Cerebellar cortex (tissue), 1 donor: ENCODE measurements around the gene RNF123.

Source experiments
- DNase-seq: peaks from one replicate; pipeline ENCODE4 v3.0.0-alpha.2; 2015; ENCODE audit warnings: low spot score

Gene RNF123

DNA sequence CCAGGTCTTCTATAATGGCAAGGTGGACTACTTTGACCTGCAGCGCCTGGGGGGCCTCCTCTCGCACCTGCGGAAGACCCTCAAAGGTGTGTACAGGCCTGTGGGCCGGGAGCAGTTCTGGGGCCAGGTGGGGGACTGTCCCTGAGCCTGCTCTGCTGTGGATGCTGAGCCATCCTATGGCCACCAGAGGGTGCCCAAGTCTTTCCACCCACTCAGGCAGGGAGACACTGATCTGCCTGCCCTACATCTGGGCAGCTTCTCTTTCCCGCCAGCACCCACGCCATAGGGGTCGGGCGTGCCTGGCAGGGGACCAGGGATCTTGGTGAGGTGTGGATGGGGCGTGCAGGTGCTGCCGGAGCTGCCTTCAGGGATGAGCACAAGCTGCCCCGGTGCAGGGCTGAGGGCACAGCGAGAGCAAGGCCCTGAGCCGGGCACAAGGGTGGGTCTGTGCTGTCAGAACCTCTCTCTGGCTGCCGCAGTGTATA is 14.1 kb downstream of the RNF123 start:
- DNase-seq, result peak; percentile 63

DNA sequence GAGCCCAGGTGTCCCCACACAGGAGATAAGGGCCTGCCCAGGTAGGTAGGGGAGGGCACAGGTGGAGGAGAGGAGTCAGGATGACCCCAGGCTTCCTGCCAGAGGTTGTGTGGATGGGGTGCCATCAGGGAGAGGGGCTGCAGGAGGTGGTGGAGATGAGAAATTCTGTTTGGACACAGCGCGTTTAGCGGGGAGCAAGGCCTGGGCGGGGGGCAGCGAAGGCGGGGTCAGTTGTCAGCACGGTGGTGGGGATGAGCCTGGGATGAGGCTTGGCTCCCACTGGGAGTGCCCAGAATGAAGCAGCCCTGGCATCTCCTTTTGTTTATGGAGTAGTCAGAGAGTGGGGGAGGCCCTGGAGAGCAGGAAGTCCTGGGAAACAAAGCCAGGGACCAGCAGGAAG is 14.6 kb downstream of the RNF123 start:
- no peak for DNase-seq

DNA sequence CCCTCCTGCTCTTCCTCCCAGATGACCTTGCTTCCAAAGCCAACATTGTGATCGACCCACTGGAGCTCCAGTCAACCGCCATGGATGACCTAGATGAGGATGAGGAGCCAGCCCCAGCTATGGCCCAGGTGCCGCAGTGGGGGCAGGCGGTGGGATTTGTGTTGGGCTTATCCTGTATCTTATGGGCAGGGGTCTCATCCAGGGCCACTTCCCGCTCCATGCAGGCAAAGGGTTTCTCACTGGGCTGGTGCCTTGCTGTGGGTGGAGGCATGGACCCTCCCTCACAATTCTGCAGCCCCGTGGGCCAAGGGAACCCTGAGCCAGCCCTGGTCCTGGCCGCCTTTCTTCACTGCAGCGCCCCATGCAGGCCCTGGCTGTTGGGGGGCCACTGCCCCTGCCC is 15.3 kb downstream of the RNF123 start:
- DNase-seq, result no peak

DNA sequence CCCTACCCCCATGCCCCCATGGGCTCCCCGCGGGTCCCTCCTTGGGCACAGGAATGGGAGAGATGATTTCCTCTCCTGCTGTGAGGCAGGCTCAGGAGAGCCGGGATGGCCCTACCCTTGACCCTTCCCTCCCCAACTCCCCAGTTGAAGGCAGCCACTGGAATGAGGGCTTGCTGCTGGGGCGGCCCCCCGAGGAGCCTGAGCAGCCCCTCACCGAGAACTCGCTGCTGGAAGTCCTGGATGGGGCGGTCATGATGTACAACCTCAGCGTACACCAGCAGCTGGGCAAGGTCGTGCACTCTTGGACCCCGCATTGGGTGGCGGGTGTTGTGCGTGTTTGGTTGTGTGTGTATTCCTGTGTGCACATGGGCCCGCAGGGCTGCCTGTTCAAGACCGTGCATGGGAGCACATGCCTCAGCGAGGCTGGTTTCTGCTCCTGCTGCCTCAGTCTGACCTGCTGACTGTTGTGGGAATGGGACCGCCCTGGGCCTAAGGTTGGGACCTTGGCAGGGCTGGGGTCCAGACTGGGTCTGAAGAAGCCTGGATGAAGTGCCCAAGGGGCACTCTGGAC is 16.1 kb downstream of the RNF123 start:
- no peak for DNase-seq

DNA sequence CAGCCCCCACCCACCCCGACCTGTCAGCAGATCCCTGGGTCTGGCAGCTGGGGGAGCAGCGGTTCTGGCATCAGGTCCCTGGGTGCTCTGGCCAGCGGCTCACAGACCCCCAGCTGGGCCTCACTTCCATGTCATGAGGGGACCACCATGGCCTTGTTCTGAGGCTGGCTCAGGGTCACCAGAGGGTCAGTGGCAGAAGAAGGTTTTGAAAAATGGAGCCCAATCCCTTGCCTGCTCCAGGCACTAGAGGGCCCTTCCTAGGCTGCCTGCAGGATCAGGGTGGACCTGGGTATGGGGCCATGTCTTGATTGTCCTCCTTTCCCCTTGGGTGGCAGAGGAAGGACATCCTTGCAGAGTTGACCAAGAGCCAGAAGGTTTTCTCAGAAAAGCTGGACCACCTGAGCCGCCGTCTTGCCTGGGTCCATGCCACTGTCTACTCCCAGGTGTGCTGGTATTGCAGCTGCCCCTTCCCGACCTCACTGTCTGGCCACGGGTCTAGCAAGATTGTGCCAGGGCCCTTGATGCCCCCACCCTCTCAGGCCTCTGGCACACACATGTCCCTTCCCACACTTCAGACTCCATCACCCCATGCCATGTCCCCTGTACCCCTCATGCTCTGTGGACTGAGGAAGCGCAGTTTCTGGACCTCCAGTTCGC is 17.2 kb downstream of the RNF123 start:
- DNase-seq, result no peak

DNA sequence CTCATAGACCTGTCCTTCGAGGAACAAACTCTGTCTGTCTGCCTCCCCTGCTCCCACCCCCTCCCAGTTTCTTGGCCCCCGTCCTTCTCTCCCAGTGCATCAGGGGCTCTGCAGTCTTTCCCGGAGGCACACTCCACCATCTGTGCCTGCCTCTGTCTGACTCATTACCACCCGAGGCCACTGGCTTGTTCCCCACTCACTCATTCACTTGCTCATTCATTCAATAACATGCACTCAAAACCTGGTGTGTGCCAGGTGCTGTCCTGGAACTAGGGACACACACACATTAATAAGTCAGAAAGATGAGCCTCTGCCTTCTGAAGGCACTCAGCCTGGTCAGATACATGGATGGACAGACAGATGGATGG is 17.7 kb downstream of the RNF123 start:
- no peak for DNase-seq

DNA sequence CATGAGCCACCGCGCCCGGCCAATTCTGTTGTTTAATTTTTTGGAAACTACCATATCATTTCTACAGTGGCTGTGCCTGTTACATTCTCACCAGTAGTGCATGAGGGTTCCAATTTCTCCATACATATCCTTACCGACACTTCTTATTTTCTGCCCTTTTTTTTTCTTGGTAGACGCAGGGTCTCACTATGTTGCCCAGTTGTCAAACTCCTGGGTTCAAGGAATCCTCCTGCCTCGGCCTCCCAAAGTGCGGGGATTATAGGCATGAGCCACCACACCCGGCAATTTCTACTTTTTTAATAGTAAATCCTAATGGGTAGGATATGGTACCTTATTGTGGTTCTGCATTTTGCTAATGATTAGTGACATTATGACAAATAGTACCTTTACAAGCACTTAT is 20.5 kb downstream of the RNF123 start:
- DNase-seq, result no peak

DNA sequence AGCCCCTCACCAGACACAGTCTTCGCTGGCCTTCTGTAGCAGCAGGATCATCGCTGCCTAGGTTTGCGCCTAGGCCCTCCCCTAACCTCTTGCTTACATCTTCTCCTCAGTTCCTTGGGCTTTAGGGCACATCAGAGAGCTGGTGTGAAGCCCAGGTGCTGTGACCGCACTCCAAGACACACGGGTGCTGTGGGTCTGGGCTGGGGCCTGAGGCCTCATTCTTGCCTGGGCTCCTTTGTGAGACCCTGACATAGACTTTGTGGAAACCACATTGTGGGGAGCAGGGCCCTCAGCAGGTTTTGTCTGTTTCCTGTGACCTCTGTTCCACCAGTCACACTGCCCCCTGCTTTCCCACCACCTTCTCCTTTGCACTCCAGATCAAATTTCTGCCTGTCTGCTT is 22.1 kb downstream of the RNF123 start:
- no peak for DNase-seq

DNA sequence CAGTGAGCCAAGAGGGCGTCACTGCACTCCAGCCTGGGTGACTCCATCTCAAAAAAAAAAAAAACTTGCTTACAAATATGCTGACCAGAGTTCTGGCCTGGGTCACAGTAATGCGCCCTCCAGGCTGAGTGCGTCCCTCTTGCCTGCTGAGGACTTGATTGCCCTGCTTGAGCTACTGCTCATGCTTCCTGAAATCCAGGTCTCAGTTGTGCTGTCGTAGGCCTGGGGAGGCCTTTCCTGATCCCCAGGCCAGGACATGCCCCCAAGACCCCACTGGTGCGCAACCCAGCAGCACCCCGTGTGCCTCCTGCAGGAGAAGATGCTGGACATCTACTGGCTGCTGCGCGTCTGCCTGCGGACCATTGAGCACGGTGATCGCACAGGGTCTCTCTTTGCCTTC is 22.8 kb downstream of the RNF123 start:
- DNase-seq, result no peak

DNA sequence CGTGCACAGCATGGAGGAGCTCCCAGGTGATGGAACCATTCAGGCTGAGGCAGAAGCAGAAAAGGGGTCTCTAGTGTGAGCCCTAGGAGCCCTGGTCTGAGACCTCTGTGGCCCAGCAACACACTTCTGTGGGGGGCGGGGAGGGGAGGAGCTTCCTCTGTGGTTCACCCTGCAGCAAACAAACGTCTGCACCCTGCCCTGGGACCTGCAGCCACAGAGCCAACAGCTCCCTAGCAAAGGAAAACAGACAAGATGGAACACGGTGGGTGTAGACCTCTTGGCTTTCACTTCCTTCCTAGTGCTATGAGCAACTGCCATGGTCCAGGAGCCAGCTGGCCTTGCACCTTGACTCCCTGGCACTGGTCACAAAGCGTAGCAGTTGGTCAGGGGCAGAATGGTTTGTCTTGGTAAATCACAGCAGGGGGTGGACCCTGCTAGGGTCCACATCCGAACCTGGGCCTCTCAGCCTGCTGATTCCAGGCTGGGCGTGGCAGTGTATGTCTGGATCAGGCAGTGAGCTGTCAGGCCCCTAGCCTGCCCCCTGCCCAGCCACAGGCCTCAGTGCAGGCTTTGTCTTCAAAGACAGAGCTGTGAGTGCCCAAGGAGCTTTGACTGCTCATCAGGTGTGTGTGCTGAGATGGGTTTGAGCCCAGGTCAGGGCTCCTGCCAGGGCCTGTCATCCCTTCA is 23.4 kb downstream of the RNF123 start:
- no peak for DNase-seq

DNA sequence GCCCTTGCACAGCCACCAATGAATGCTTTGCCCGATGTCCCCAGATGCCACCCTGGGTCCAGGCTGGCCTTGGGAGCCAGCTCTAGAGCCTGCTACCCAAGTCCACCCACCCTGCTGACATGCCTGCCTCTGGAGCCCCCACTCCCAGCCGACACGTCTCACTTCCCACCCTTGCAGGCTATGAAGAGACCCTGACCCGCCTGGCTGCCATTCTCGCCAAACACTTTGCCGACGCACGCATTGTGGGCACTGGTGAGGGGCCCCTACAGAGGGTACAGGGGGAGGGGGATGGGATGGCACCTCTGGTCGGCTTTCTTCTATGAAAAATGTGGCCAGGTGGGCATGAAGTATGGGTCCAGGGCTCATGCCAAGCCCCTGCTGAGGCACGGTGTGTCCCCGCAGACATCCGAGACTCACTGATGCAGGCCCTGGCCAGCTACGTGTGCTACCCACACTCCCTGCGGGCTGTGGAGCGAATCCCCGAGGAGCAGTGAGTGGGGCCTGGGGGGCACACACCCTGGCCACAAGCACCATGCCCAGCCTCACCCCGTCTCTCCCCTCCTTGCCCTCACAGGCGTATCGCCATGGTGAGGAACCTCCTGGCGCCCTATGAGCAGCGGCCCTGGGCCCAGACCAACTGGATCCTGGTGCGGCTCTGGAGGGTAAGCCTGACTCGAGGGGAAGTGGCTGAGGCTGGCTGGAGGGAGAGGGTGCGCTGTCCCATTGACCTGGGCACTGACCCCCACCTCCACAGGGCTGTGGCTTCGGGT is 24.2 kb downstream of the RNF123 start:
- DNase-seq, result no peak

DNA sequence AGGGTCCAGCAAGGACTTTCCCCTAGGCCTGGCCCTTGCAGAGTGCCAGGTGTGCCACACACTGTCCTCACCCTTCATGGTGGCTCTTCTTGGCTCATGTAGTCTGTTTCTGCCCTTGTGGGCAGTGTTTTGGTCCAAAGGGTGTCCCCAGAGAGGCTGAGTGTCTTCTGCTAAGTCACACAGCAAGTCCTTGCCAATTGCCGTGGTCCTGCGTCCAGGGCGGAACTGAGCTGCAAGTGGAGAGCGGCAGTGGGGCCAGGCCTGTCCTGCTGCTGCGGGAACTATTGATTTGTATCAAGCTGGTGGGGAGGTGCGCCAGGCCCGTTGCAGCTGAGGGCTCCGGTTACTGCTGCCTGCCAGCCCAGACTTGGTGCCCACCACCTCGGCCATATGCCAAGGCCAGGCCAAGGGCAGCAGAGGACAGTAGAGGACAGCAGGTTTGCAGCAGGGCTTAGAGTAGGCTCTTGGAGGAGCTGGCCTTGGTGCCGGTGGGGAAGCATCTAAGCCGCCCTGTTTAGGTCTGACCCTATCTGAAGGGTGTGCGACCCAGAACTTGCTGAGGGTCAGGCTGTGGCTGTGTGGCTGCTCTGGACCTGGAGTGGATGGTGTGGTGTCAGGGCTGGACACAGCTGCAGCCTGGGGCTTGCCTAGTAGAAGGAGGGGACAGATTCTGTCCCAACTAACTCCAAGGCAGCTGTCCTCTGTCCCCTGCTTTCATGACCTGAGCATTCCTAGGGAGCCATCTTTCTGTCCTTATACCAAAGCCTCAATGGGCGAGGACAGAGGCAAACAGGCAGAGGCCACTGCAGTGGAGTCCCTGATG is 25.6 kb downstream of the RNF123 start:
- DNase-seq, result no peak

DNA sequence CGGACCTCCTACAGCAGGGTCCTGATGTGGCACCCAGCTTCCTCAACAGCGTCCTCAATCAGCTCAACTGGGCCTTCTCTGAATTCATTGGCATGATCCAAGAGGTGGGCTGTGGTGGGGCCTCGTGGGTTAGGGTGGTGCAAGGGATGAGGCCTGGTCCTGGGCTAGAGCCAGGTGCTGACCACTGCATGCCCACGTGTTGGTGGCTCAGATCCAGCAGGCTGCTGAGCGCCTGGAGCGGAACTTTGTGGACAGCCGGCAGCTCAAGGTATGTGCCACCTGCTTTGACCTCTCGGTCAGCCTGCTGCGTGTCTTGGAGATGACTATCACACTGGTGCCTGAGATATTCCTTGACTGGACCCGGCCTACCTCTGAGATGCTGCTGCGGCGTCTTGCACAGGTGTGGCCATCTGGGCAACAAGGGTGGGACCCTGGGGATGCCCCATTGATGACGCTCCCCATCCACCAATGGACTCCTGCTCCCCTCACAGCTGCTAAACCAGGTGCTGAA is 26.3 kb downstream of the RNF123 start:
- DNase-seq, result no peak

DNA sequence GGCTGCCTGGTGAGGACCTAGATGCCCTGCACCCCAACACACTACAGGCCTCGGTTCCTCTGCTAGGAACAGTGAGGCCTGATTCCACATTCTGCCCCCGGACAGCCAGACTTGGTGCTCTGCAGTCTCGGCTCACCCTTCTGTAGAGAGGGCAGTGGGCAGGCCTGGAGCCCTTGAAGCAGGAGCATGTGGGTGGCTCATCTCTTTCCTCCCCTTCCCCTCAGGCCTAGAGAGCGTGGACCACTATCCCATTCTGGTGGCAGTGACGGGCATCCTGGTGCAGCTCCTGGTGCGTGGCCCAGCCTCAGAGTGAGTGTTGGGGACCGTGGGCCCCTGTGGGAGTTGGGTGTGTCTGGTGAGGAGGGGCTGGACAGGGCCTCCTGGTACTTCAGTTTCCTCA is 26.8 kb downstream of the RNF123 start:
- no peak for DNase-seq

DNA sequence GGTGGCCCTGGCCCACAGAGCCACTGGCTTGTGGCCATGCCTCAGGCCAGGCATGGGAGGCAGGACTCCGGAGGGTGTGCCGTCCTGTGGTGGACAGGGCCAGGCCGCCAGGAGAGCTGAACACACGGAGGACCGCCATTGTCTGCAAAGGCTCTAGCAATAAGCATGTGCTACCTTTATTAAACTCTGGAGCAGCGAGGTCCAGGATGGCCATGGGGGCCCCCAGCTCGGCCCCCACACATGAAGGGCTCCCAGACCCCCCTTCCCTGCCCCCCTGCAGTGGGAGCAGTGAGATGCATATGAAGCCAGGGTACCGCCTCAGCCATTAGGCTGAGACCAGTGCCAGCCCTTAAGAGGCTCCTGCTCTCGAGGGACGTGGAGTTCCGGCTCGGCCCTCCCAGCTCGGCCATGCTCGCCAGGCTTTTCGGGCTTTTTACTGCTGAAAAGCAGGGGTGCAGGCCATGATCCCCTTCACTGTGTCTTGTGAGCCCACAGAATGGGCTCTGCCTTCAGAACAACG is 27.4 kb downstream of the RNF123 start:
- DNase-seq, result no peak

DNA sequence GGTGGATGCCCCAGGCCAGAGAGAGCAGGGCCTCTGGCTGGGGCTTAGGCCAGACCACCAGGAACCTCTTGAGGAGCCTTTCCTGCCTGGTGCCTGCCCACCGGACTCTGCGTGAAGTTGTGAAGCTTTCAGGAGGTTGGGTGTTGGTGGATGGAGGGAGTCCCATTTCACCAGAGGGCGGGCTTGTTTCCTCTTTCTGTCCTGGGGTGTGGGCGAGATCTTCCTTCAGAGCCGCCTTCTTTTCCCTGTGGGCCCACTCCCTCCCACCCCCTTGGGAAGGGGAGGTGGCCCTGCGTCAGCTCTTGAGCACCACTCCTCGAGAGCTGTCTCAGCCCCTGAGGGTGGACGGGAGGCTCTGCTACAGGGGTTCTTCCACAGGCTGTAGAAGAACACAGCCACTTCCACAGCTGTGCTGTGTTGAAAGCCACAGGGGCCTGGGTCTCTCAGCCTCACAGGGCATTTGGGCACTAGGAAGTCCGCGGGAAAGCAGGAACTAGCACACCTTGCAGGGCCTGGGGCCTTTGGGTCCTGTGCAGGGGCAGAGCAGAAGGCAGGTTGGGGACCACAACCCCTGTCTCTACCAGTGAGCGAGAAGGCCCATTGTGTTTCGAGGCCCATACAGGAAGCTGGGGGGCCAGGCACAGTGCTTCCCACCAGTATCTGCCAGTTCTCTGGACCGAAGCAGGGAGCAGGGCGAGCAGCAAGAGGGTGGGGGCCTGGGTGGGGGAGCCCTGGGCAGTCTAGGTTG is 28.0 kb downstream of the RNF123 start:
- DNase-seq, result no peak

DNA sequence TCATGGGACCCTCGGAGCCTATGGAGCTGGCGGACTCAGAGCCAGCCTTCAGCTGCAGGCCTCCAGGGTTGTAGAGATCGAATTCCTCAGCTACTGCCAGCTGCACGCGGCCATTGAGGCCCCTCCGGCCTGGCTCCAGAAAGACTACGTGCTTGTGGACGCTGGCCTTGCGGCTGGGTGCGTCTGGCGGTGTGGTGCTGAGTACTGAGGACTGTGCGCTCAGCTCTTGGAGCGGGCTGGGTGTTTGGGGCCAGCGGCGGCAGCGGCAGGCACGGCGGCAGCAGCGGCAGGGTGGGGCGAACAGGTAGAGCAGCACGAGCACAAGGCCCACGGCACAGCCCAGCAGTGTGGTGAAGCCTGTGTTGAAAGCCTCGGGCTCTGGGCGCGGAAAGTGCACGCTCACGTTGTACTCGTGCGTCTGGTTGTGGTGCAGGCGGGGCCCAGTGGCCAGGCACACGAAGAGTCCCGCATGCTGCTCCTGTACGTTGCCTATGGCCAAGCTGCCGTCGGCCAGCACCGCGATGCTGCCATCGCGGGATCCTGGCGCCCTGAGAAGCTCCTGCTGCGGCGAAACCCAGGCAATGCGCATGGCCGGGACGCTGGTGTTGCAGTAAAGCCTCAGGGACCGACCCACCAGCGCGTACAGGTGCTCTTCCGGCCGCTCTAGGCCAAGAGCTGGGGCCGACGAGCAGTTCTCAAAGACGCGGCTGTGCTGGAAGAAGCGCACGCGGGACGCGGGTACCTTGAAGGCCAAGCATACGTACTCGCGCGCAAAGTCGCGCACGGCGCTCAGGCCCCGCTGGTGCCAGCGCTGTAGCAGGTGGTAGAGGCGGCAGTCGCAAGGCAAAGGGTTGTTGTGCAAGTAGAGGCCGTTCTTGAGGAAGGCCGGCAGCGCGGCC is 28.9 kb downstream of the RNF123 start:
- DNase-seq, result no peak

DNA sequence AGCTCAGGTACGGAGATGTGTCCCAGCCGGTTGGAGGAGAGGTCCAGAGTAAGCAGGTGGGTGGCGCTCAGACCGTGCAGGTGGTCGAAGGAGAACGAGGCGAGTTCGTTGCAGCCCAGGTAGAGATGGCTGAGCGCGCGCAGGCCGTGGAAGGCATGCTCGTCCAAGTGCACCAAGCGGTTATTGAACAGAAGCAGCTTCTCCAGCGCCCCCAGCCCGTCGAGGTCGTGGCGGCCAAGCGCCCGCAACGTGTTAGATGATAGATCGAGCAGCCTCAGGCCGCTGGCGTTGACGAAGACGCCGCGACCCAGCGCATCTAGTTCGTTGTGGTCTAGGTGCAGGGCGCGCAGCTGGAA is 29.5 kb downstream of the RNF123 start:
- DNase-seq, result no peak

DNA sequence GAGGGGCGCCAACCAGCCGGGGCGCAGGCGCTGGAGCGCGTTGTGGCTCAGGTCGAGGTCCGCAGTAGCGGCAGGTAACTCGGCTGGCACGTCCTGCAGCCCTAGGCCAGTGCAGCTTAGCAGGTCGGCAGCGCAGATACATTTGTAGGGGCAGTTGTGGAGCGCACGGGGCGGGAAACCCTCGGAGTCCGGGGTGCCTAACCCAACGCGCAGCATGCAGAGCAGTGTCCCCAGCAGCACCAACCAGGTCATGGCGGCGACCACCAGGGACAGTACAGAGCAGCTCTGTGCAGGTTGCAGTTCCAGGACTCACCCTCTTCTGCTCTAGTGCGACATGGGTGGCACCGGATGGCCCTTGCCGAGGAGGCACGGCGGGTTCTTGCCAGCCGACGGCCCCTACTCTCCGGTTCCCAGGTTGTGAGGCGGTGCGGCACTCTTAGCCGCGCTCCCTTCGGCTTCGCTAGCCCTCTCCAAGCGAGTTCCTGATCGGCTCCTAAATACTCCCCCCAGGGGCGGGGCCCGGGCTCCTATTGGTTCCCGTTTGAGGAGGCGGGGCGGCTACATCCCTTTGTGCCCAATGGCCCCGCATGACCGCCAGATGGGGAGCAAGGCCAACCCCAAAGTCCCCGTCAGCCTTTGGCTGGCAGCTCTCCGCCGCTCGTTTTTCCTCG is 30.0 kb downstream of the RNF123 start, which contains the start of gene AMIGO3:
TSS of gene AMIGO3 (minus strand) at position 471 of the 671 bp plus-strand sequence. CDS start at position 252, 219 bp downstream.
- peak; percentile 98 for DNase-seq
